NCI-H146 (cell line): ENCODE measurements around the gene NLRP6.
"Not testable (repeated sequence)": the region's sequence is repeated elsewhere in the genome, so short reads cannot be mapped to it uniquely, and the experiment has no call there.

ENCODE experiments used
- DNase-seq: peaks from one replicate; lab custom pipeline; 2025; lab: John Stamatoyannopoulos, UW

NLRP6 gene

GRCh38 chr11:278001-278951 is at the start of gene NLRP6:
NLRP6 (plus strand) TSS chr11:278407; CDS start chr11:278570, 163 bp downstream.
- no peak for DNase-seq

- no peak for DNase-seq
Observed at GRCh38 chr11:230431-230830, 47.8 kb upstream of the NLRP6 start.

DNA sequence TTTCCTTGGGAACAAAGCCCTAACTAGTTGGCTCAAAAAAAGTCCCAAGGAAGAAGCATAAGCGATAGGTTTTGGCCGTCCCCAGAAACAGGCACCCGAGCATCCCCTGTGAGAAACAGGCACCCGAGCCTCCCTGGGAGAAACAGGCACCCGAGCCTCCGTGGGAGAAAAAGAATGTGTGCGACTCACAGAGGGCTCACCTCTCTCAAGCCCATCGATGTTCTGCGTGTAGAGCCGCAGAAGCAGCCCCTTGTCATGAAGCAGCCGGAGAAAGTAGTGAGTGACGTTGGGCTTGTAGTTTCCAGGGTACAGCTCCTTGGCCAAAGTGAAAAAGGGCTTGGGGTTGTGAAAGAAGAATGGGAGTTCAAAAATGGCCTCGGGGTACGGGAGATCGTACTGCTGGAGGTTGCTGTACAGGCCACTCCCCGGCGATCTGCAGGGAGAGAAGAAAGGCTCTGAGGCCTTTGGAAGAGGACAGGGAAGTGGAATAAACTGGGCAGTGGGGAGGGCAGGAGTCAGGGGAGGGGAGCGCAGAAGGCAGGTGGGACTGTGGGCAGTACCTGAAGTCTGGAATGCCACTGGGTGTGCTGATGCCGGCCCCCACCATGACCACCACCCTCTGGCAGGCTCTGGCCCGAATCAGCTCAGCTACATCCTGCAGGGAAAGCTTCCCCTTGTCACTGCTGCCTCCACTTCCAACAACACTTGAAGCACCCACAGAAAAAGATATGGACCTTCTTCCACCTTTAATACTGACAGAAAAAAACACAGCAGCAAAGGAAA is 45.2 kb upstream of the NLRP6 start:
- no peak for DNase-seq

DNA sequence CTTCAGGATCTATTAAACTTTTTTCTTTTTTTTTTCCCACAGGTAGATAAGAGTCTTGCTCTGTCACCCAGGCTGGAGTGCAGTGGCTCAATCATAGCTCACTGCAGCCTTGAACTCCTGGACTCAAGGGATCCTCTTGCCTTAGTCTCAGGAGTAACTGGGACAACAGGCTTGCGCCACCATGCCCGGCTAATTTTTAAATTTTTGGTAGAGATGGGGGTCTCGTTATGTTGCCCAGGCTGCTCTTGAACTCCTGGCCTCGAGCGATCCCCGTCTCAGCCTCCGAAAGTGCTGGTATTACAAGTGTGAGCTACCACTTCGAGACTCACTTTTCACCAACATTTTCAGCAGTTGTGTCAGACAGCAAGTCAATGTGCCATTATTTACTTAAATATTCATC is 43.0 kb upstream of the NLRP6 start:
- DNase-seq = no peak

DNA sequence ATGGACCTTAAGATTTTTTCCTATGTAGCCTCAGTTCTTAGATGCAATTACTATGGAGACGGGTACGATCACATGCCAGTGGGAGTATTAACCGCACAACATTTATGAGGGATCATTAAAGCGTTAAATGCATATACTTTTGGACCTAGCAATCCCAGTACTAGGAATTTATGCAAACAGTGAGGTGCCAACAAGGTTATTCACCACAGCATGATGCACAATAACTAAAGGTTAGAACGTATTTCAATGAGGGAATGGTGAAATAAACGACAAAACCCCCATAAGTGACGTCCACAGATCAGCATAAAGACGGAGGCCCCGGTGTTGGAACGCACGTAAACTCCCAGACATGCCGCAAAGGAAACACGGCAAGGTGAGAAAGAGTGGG is 42.6 kb upstream of the NLRP6 start:
- peak; percentile 36 for DNase-seq

GRCh38 chr11:235997-236773 is 42.0 kb upstream of the NLRP6 start, which contains the start of gene SIRT3:
SIRT3 (minus strand) TSS chr11:236342; CDS start chr11:236328, 14 bp downstream.
- peak; percentile 87 for DNase-seq

GRCh38 chr11:236774-237767 is 41.1 kb upstream of the NLRP6 start, which contains the start of gene PSMD13:
PSMD13 (plus strand) TSS chr11:236976; CDS start chr11:237050, 74 bp downstream.
- peak; percentile 84 for DNase-seq

DNA sequence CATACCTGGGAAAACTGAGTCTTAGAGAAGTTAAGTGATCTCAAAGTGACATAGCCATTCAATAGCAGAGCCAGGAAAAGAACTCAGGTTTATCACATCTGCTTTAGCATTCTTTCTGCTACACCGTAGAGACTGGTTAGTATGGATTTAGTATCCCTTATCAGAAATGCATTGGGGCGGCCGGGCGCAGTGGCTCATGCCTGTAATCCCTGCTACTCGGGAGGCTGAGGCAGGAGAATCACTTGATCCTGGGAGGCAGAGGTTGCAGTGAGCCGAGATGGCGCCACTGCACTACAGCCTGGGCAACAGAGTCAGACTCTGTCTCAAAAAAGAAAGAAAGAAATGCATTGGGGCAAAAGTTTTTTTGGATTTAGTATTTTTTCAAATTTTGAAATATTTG is 39.9 kb upstream of the NLRP6 start:
- not testable (repeated sequence) for DNase-seq

DNA sequence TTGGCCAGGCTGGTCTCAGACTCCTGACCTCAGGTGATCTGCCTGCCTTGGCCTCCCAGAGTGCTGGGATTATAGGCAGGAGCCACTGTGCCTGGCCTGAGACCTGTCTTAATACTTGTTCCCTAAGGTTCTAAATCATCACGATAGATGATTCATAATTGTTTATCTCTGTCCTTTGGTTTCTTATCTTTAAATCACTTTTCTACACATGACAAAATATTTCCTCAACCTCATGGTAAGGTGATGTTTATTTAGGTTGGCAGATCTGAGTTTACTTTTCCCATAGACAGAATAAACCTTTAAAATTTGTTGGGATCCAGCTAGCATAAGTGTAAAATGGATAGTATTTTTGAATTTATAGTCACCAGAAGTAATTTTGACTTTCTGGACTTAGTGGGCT is 37.9 kb upstream of the NLRP6 start:
- DNase-seq = no peak

- DNase-seq = no peak
Observed at GRCh38 chr11:241634-242033, 36.6 kb upstream of the NLRP6 start.

GRCh38 chr11:244376-244775 is 33.8 kb upstream of the NLRP6 start:
- no peak for DNase-seq

- no peak for DNase-seq
Observed at GRCh38 chr11:249062-249461, 29.1 kb upstream of the NLRP6 start.

DNA sequence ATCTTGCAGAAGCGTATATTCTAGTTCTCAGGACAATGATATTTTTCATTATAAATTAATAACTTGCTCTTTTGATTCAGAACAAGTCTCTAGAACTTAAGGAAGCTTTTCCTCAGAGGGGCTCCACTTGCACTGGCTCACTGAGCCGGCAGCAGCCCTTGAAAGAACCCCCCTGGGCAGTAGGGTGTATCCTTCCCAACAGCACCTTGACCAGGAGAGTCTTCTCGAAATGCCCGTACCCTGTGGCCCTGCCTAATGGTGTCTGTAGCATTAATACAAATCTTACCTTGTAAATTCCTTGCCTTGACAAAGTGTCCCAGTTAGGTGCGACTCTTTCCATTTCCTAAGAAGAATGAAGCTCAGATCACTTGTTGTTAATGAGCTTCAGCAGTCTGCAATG is 27.9 kb upstream of the NLRP6 start:
- DNase-seq = no peak

GRCh38 chr11:250740-251299 is 27.4 kb upstream of the NLRP6 start:
- no peak for DNase-seq

GRCh38 chr11:251550-251949 is 26.7 kb upstream of the NLRP6 start:
- no peak for DNase-seq

GRCh38 chr11:252666-253065 is 25.5 kb upstream of the NLRP6 start:
- no peak for DNase-seq

- no peak for DNase-seq
Observed at GRCh38 chr11:253160-253885, 24.9 kb upstream of the NLRP6 start.

GRCh38 chr11:253886-254270 is 24.3 kb upstream of the NLRP6 start:
- no peak for DNase-seq

GRCh38 chr11:255176-255575 is 23.0 kb upstream of the NLRP6 start:
- no peak for DNase-seq

DNA sequence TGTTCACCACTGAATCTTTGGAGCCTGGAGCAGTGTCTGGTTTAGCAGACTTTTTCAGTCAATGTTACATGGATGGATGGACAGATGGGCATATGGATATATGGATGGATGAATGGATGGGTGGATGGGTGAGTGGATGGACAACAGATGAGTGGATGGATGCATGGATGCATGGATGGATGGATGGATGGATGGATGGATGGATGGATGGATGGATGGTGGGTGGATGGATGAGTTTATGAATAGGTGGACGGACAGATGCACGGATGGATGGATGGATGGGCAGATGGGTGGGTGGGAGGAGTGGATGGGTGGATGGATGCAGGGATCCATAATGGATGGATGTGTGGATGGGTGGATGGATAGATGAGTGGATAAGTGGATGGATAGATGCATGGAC is 22.4 kb upstream of the NLRP6 start:
- no peak for DNase-seq
